Measurements from ENCODE around the gene TUB. TPM values are rescaled to one million over a fixed set of nuclear protein-coding genes. Genes with fewer than 3 reads are reported as not detected.

TUB gene
- total RNA-seq, 1 experiment from 2014 or later: 3.3 TPM

GRCh38 chr11:8038811-8039529 lies 42.0 kb upstream of the TUB start:
- intact Hi-C loops (cut with micrococcal nuclease): no loop called here
- Histone ChIP-seq H3K9me2 (replicated peaks; ENCODE audit: low read length) (no peaks in the 10 kb centered on the region), H3K27me3 (ENCODE audit: low read length) (peaks cover 15% of the 10 kb centered on the region; the same call in 1 of the 2 replicates), H3K4me1 (ENCODE audit: insufficient read depth, low read length) (no peaks in the 10 kb centered on the region), H3K4me2 (ENCODE audit: low read length) (no peak overlapping the region), H3K79me2 (ENCODE audit: low read length) (no peaks in the 10 kb centered on the region), H2AFZ (ENCODE audit: low read length) (no peak overlapping the region), H3K36me3 (ENCODE audit: low read depth, low read length) (no peaks in the 10 kb centered on the region), H3F3A (ENCODE audit: low read length, unreplicated experiment) (no peaks in the 10 kb centered on the region), H3K9ac (ENCODE audit: low read length) (no peak overlapping the region), H3K9me3 (ENCODE audit: low read length) (no peaks in the 10 kb centered on the region), H3K27ac (ENCODE audit: low read length) (no peak overlapping the region), H4K20me1 (ENCODE audit: low read length) (no peaks in the 10 kb centered on the region), H3K4me3 (ENCODE audit: low read length) (no peak overlapping the region)
- ChIA-PET CTCF (no interaction called here), POLR2A (ENCODE audit: unreplicated experiment) (no interaction called here)
- ATAC-seq (no peak), DNase-seq (no peak)
- TF ChIP-seq EZH2 (IDR thresholded peaks at IDR 0.05; ENCODE audit: low read length, unreplicated experiment): no peak
- TF ChIP-seq CTCF (conservative IDR thresholded peaks at IDR 0.05; ENCODE audit: low read depth, low read length): no peak
- no peak for TF ChIP-seq EZH2phosphoT487 (IDR thresholded peaks at IDR 0.05; ENCODE audit: borderline replicate concordance, low read length)
- no TSS peak for BruUV-seq (replicated peaks)

DNA sequence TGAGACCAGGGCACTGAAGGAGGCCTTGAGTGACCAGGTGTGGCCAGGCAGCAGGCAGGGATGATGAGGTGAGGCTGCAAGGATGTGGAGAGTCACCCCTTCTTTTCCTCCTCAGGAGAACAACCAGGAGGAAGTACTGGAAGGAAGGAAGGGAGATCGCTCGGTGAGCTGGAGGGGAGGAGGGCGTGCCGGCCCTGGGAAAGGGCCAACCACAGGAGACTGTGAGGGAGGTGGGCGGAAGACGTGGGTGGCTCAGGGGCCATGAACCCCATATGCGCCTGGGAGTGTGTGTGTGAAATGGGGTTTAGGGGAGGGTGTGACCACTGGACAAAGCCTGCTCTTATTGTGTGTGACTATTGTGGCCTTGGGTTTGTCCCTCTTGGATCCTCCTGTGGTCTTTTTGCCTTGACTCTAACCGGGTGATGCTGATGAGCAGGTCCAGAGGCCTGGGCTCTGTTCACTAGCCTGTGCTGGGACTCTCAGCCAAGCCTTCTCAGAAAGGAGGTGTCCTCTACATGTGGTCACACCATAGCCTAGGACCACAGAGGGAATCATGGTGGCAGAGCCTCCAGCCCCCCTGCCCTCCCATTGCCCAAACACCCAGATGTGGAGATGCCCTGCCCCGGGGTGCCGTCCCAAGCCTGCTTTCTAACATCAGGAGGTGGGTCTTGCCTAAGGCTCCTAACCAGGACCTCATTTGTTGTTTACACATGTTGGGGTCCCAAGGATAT lies 41.3 kb upstream of the TUB start:
- H3K4me2 ChIP-seq (ENCODE audit: low read length): no peak overlapping the region
- no peaks in the 10 kb centered on the region for H3K4me1 ChIP-seq (ENCODE audit: insufficient read depth, low read length)
- no peaks in the 10 kb centered on the region for H3K9me3 ChIP-seq (ENCODE audit: low read length)
- CTCF ChIA-PET: no interaction called here
- H3K27ac ChIP-seq (ENCODE audit: low read length): no peak overlapping the region
- H4K20me1 ChIP-seq (ENCODE audit: low read length): no peaks in the 10 kb centered on the region
- POLR2A ChIA-PET (ENCODE audit: unreplicated experiment): no interaction called here
- H3K36me3 ChIP-seq (ENCODE audit: low read depth, low read length): no peaks in the 10 kb centered on the region
- no peak overlapping the region for H3K4me3 ChIP-seq (ENCODE audit: low read length)
- BruUV-seq (replicated peaks): no TSS peak
- no peak for ATAC-seq
- H3F3A ChIP-seq (ENCODE audit: low read length, unreplicated experiment): no peaks in the 10 kb centered on the region
- no peaks in the 10 kb centered on the region for H3K79me2 ChIP-seq (ENCODE audit: low read length)
- H2AFZ ChIP-seq (ENCODE audit: low read length): no peak overlapping the region
- H3K9ac ChIP-seq (ENCODE audit: low read length): no peak overlapping the region
- H3K9me2 ChIP-seq (replicated peaks; ENCODE audit: low read length): no peaks in the 10 kb centered on the region
- H3K27me3 ChIP-seq (ENCODE audit: low read length): peaks cover 22% of the 10 kb centered on the region
- intact Hi-C loops (cut with micrococcal nuclease): no loop called here
- no peak for TF ChIP-seq EZH2 (IDR thresholded peaks at IDR 0.05; ENCODE audit: low read length, unreplicated experiment)
- TF ChIP-seq CTCF (conservative IDR thresholded peaks at IDR 0.05; ENCODE audit: low read depth, low read length): no peak
- no peak for TF ChIP-seq EZH2phosphoT487 (IDR thresholded peaks at IDR 0.05; ENCODE audit: borderline replicate concordance, low read length)
- DNase-seq: no peak
